Stimulated activated CD4-positive, alpha-beta T cell treated with anti-CD3 and anti-CD28 coated beads, Interleukin-4, amount 100 ng/mL, for 48 hours (primary cell): Measurements from ENCODE around the gene KLHL17.

ENCODE experiments used
- DNase-seq, 2 donors: peaks; one replicate each; pipeline ENCODE4 v3.0.0-alpha.2; 2020; ENCODE audit warnings: low read depth in 2 of 2

The KLHL17 gene

DNA sequence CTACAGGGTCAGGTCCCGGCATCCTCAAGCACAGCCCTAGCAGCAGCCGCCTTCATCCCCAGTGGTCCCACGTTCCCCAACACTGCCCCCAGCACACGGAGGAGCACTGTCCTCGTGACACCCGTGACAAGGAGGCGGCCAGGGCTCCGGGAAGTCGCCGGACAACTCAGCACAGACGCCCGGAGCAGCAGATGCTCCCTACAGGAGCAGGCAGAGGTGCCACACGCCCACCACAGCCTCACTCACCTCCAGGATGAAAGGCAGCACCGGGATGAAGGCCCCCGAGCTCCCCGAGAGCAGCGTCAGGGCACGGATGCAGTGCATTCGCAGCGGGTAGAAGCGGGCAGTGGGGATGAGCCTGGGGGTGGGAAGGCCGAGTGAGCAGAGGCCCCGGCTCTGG, 9.5 kb upstream of the KLHL17 start:
- no peak for DNase-seq

DNA sequence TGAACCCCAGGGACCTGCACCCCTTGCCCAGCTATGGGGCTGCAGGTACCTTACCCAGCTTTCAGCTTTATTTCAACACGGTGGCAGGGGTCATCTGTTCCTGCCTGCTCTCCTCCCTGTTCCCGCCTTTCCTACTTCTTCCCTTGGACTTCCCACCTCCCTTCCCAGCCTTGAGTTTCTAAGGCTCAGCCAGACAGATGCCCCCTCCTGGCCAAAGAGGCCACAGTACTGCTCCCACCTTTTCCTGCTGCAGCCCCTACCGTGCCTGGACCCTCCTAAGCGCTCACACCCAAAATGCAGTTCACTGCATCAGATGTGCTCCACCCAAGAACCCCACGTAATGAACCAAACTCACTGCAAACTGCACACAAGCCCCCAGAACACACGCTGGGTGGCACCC, 9.0 kb upstream of the KLHL17 start:
- DNase-seq, result no peak

DNA sequence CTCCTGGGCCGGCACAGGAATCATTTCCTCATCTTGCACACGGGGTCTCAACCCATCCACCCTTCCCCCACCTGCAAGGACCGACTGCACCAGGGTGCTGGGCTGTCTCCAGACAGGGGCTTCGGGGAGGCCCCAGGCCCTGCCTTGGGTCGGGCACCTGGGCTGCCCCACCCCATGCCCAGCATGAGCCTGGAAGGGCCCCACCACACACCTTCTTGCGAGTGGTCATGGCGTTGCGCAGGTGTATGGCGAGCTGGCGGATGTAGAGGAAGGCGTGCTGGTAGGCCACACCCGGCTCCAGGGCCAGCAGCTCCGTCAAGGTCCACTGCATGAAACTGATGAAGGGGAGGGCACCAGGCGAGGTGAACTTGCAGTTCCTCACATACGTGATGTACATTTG, 8.2 kb upstream of the KLHL17 start:
- DNase-seq, result no peak

DNA sequence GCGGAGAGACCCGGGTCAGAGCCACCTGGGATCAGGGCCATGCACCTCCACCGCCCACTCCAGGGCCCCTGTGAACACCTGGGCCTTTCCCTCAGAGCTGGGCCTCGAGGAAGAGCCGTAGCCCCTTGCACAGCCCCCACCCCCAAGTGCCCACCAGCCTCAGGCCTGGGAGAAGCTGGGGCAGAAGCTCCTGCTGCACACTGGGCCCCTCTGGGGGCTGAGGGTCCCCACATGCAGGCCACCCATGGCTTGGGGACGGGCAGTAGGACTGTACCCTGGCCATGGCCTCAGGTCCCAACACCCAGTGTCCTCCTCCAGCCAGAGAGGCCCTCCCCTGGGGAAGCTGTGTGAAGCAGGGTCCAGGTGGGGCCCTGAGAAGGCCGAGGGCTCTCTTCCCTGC, 7.8 kb upstream of the KLHL17 start:
- no peak for DNase-seq

DNA sequence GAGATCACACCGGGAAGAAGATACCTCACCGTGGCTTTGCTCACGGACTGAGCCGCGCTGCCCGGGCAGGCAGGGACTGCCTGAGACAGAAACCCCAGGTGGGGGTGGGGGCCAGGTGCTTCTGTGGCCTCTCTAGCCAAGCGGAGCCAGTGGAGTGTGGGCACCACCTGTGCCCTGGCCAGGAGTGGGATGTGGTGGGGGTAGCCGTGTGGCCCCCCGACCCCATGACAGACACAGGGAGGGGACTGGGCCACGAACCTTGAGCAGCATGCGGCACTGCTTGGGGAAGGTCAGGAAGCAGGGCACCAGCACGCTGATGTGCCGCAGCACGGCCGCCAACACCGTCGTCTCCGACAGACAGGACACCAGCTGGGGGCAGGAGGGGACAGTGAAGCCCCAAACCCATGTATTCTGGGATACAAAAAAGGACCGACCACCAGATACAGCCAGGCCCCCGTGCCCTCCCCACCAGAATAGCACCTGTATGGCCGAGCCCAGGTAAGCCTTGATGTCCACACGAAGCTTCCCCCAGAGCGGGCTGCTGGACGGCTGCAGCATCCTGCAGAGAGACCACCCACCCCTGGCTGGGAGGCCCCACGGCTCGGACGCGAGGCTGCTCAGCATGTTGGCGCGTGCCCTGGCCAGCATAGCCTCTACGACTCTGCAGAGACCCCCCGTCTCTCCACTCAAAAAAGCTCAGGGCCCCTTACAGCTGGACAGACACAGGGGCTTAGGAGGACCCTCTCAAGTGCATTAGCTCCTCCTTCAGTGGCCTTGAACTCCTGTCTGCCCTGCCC, 6.7 kb upstream of the KLHL17 start:
- DNase-seq, result no peak

DNA sequence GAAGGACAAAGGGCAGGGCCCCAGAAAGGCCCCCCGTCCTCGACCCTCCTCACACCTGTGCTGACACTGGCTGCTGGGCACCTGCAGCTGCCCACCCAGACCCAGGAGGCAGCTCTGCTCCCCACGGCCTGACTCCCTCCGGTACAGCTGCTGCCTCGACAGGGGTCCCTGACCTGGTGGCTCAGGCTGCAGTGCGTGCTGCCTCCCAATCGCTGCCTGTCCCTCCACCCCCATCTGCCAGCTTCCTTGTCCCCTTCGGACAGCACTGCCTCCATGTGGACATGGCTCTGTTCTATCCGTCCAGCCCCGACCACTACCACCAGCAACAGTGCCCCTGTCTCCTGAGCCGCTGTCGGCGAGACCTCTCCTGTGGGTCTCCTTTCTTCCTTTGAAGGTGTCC, 5.5 kb upstream of the KLHL17 start:
- no peak for DNase-seq

DNA sequence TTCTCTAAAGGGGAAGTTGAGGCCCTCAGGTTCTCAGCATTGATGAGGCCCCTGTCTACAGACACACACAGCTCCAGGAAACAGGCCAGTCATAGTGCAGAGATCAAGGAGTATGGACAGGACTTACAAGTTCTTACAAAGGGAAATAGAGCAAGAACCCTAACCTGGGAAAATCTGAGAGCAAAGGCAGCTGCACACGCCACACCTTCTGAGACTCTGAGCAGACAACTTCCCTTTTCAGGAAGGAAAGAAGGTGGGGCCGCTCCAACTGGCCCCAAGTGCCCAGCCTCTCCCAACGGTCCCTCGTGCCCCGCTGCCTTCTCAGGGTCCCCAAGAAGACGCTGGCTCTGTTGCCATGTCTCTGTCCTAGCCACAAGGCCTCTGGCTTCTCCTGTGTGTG, 4.9 kb upstream of the KLHL17 start:
- no peak for DNase-seq

DNA sequence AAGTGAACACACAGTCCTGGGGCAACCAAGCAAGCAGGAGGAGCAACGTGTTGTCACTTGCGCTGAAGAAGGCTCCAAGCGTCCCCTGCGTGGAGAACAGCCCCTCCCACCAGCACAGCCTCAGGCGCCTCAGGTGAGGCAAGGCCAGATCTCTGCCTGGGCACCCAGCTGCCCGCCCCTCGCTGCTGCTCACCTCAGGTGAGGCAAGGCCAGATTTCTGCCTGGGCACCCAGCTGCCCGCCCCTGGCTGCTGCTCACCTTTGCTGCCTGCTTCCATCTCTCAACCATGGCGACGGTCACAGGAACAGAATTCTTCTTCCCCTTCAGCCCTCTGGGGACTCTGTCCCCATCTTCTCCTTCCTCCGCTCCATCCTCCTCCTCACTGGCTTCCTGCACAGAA, 3.7 kb upstream of the KLHL17 start:
- no peak for DNase-seq

DNA sequence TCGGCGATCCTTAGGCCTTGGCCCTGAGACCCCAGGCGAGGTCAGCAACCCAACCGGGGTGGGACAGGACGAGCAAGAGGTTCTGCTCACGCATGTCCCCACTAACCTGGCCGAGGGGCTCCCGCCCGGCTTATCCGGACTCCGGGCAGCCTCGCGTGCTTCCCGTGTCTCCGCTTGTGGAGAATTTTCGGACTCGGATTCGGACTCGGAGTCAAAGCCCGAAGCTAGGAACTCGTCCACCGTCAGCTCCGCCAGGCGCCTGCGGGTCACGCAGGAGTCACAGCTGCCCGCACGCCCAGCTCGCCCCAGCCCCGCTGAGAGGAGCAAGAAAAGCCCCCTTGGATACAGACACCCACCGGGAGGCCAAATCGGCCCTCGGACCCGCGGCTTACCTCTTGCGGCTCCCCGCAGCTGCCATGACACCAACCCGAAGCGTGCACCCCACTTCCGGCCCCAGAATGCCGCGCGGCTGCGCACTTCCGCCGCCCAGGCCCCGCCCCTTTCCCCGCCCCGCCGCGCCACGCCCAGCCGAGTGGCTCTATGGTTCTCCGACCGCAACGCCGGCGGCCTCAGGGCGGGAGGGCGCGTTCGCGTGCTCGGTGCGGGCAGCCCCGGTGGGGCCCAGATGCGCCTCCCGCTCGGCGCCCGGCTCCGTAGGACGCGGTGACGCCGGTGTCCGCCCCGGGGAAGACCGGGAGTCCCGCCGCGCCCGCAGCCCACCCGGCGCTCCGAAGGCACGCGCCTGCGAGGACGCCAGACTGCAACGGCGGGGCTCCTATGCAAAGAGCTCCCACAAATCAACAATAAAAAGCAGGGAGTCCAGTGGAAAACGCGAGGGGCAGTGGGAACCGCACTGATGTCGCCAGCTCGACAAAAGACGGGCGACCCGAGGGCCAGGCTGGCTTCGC, 1.3 kb upstream of the KLHL17 start, which contains the start of gene NOC2L:
Gene NOC2L, minus strand, starts transcription at position 434 of the 908 bp plus-strand sequence. Its CDS starts 16 bp downstream, at position 418.
- peak; percentile 96 to 99 for DNase-seq

DNA sequence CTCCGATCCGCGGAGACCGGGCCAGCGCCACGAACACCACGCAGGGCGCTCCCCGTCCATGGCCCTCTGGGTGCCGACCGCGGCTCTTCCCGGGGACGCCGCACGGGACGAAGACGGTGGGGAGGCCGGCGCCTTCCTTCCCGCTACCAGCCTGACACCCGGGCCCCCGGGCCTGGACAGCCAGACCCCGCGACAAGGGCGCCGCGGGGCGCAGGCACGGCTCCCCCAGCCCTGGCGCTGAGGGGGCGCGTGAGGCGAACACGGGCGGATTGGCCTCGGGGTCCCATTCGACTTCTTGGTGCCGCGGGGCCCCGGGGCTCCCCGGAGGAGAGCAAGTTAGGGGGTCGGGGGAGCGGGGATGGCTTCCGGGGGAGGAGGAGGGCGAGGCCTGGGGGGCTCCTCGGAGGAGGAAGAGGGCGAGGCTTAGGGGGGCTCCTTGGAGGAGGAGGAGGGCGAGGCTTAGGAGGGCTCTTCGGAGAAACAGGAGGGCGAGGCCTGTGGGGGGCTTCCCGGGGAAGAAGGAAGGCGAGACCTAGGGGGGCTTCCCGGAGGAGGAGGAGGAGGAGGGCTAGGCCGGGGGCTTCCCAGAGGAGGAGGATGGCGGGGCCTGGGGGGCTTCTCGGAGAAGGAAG, 537 bp upstream of the KLHL17 start:
- DNase-seq, result no peak

DNA sequence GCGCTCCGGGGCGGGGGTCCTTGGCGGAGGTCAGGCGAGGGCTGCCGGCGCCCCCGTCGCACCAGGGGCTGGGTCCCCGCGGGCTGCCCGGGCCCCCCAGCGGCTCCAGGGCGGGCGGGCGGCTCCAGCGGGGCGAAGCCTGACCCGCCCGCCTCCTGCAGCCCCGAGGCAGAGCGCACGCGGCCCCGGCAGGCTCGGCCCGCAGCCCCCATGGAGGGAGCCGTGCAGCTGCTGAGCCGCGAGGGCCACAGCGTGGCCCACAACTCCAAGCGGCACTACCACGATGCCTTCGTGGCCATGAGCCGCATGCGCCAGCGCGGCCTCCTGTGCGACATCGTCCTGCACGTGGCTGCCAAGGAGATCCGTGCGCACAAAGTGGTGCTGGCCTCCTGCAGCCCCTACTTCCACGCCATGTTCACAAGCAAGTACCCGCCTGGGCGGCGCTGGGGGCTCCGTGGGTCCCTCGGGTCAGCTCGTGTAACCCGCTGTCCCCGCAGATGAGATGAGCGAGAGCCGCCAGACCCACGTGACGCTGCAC, 817 bp downstream of the KLHL17 start:
- no peak for DNase-seq

DNA sequence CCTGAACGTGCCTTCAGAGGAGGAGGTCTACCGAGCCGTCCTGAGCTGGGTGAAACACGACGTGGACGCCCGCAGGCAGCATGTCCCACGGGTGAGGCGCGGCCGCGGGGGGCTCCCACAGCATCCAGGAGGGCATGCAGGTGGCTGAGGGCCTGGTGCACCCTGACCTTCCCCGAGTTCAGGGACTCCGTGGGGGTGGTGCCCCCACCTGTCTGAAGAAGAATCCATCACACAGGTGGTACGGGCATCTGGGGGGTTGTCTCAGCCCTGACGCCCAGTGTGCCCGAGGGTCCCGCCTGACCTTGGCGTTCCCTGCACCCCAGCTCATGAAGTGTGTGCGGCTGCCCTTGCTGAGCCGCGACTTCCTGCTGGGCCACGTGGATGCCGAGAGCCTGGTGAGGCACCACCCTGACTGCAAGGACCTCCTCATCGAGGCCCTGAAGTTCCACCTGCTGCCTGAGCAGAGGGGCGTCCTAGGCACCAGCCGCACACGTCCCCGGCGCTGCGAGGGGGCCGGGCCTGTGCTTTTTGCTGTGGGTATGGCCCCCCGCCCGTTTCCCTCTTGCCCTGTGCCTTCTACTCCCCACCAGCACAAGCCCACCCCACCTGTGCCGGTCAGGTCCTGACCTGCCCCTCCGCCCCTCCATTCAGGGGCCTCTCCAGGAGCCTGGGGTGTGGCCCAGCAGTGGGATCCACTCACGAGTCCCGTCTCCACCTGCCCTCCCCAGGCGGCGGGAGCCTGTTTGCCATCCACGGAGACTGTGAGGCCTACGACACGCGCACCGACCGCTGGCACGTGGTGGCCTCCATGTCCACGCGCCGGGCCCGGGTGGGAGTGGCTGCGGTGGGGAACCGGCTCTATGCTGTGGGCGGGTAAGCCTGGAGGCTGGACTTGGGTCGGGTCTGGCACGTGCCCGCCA, 2.3 kb downstream of the KLHL17 start:
- DNase-seq, result no peak

DNA sequence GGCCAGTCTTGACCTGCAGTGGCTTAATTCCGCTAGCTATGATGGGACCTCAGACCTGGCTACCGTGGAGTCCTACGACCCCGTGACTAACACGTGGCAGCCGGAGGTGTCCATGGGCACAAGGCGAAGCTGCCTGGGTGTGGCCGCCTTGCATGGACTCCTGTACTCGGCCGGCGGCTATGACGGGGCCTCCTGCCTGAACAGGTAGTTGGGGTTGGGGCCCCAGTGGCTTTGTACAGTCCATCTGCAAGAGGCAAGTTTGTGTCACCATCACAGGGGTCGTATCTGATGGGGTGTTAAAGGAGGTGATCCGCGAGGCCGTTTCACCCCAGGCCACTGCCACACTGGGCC, 2.9 kb downstream of the KLHL17 start:
- DNase-seq, result no peak

DNA sequence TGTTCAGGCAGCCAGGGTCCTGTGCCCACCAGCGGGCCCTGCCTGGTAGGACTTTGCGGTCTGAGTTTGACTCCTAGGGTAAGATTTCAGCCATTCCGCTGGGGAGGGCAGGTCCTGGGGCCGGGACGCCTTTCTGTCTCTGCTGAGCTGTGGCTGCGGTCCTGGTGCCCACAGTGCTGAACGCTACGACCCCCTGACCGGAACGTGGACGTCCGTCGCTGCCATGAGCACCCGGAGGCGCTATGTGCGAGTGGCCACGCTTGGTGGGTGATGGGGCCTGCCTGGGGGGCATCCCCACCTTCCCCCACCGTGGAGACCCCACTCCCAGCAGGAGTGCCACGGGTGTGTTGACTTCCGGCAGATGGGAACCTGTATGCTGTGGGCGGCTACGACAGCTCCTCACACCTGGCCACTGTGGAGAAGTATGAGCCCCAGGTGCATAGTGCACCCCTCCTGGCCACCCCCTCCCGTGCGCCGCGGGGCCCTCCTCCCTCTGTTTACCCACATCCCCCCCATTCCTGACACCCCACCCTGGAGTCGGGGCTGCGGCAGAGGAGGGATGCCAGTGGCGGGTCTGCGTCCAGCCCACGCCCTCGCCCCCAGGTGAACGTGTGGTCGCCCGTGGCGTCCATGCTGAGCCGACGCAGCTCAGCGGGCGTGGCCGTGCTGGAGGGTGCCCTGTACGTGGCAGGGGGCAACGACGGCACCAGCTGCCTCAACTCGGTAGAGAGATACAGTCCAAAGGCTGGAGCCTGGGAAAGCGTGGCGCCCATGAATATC, 3.6 kb downstream of the KLHL17 start:
- DNase-seq, result no peak

DNA sequence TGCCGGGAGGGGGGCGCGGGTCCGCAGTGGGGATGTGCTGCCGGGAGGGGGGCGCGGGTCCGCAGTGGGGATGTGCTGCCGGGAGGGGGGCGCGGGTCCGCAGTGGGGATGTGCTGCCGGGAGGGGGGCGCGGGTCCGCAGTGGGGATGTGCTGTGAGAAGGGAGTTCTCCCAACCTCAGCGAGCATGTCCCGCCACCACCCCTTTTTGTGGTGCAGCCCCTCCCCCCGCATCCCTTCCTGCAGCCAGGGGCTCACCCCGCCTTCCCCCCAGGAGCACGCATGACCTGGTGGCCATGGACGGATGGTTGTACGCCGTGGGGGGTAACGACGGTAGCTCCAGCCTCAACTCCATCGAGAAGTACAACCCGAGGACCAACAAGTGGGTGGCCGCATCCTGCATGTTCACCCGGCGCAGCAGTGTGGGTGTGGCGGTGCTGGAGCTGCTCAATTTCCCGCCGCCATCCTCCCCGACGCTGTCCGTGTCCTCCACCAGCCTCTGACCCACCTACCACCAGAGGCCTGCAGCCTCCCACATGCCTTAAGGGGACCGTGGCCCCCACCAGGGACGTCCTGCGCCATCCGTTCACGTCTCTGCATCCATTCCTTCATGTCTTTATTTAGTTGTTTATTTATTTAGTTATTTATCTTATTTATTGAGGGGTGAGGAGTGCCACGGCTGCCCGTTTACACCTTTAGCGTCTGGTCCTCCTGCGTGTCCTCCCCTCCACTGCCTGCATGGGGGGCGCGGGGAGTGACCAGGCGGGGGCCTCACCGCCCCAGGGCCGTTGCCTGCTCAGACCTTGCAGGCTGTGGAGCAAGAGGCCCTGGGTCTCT, 4.5 kb downstream of the KLHL17 start:
- no peak for DNase-seq

DNA sequence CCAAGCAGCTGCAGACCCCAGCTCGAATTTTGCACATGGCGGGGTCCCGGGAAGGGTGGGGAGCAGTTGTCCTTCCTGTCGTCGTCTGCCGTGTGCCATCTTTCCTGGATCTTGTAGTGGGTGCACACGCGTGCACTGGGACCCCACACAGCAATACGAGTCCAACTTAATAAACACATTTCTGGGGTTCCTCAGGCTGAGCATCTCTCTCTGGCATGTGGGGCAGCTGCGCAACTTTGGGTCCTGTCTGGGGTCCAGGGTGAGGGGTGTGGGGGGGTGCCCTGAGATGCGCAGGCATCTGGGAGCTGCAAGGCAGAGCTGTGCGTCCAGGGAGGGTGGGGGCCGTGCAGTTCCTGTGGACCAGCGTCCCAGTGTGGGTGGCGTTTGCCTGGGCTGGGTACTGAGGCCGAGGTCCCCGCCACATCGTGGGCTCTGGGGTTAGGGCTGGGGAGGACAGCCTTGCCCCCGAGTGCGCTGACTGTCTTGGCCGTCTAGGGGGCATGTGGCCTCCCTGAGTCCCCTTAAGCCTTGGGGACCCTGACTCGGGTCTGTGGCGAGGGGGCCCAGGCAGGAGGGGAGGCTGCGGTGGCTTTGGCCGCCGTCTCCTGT, 5.2 kb downstream of the KLHL17 start:
- DNase-seq, result no peak

DNA sequence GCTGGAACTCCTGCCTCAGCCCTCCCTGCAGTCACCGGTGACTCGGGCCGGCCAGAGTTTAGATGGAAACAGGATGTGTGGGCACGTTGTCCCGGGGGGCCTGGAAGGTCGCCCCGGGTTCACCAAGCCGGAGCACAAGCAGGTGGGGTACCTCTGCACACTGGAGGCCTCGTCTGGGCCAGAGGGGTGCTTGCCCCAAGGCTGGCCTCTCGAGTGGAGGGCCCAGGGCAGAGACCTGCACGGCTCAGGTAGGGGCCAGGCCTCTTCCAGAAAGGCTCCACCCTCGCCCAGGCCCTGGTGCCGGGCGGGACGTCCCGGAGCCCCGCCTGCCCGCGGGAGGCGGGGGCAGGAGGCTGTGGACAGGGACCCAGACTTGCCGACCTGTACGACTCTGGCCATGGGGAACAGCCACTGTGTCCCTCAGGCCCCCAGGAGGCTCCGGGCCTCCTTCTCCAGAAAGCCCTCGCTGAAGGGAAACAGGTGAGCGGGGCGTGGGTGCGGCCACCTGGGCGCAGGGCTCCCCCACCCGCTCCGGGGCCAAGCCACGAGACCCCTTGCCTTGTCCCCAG, 5.8 kb downstream of the KLHL17 start, which contains the start of gene PLEKHN1:
Gene PLEKHN1, plus strand, starts transcription at position 348 of the 569 bp plus-strand sequence. Its CDS starts 50 bp downstream, at position 398.
- DNase-seq, result no peak

DNA sequence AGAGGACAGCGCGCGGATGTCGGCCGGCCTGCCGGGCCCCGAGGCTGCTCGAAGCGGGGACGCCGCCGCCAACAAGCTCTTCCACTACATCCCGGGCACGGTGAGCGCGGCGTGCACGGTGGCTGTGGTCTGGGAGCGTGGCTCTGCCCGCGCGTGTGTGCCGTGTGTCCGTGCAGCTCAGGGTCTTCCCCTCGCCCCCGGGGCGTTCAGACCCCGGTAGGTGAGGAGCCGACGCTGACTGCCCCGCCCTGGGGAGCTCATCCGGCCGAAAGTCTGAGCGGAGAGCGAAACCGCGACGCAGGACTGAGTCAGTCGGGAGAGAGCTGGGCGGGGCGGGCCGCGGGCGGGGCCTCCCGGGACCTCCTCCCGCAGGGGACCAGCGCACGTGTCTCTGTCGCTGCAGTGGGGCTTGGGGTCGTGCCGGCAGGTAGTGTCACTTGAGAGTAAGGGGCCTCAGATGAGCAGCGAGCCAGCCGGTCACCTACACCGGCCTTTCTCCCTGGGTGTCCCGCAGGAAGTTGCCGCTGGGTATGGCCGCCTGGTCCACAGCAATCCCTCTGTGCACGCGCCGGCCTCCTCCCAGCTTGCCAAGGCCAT, 6.4 kb downstream of the KLHL17 start:
- DNase-seq, result peak; percentile 78 to 83
